NOMO-1 treated with DMSO at 0.1 percent for 48 hours (cell line): ENCODE measurements around the gene CNTN5.

ENCODE experiments used
- DNase-seq: peaks from one replicate; lab custom pipeline; 2025; ENCODE audit not compliant: unreplicated experiment; lab: John Stamatoyannopoulos, UW

CNTN5 gene

DNA sequence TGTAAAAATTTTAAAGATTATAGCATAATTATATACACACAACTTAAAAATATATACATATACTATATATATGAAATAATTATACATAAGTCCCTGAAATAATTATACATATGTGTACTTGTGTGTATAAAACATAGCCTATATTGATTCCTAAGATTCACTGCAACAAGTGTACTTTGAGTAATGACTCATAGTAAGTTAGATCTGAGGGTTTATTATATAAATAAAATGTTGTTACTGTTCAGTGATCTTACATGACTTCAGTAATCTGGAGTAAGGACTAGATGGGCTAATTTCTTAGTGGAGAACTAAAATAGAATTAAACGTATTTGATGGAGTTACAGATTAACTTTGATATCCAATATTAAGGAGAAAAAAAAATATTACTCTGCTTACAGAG, 350.5 kb downstream of the CNTN5 start:
- no peak for DNase-seq

DNA sequence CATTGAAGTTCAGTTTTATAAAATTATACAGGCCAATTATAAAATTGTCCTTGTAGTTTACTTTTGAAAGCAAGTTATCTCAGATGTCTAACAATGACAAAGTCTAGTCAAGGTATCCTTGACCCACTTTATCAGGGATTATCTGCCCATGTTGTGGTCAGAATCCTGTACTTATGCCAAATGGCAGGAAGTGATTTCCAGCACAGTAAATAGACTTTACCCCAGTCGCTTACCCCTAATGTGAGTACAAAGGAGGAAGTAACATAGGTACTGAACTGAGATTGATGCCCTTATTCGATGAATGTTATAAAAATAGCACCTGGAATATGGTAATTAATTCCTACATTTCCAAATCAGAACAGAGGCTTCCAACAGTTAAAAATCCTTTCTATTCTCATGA, 355.7 kb downstream of the CNTN5 start:
- DNase-seq = no peak

DNA sequence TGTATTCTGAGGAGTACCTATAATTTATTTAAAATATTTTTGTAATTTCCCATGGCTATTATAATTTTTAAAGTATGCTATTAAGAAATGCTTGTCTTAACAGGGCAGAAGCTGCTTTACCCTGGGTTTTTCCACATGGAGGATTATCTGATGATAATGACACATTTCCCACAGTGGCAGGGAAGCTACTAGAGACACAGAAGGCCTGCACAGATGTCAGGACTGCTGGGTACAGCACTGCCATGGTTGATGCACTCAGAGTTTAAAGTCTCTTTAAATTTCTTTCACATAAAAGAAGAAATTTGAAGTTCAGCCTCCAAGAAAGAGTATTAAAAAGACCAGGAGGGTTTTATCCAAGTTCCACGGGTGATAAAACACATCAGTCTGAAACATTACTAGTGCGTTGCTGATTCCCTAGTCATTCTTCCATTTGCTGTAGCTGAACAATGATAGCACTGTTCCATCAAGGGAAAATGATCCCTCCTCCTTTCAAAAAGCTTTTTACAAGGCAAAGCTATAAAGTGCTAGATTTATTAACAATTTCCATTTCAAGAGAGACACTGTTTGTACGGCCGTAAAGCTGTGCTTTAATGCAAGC, 363.0 kb downstream of the CNTN5 start:
- no peak for DNase-seq

DNA sequence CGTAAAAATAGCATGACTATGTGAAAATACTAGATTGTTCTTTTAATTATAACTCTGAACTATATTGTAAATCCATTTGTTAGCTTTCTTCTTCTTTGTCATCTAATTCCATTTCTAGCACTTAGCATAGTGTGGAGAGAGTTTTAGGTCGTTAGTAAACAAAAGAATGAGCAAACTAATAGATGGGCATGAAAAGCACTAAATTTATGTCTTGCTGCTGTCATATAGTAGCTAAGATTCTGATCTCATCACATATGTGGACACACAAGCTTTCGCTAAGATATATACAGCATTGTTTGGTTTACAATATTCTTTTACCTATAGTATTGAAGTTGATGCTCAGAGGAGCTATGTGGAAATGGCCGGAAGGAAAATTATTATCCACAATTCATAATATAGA, 370.5 kb downstream of the CNTN5 start:
- no peak for DNase-seq

DNA sequence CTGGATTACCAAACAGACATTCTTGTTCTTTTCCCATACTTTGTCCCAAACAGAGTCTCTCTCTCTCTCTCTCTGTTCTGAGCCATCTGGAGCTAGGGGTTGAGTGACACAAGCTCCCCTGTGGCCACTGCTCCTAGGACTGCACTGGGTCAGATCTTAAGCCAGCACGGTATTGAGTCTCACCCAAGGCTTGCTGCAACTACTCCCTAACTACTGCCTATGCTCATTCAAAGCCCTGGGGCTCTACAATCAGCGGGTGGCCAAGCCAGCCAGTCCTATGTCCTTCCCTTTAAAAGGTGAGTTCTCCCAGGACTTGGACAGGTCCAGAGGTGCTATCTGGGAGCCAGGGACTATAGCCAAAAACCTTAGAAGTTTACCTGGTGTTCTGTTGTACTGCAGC, 385.6 kb downstream of the CNTN5 start:
- no peak for DNase-seq

DNA sequence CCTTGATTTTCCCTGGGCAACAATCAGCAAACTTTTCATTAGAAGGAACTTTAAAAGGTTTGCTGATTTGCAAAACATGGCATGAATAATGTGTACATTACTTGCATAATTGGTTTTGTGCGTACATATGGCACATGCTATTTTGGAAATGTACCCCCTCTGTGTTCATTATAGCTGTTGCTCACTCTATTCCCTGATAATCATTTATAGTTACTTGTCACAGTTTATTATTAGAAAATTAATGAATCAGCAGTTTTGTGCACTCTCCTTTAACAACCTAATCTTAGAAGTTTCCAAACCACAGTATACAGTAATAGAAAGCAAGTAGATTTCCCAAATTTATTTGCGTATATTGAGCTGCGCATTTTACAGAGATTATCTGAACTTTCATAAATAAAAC, 389.9 kb downstream of the CNTN5 start:
- DNase-seq = no peak

DNA sequence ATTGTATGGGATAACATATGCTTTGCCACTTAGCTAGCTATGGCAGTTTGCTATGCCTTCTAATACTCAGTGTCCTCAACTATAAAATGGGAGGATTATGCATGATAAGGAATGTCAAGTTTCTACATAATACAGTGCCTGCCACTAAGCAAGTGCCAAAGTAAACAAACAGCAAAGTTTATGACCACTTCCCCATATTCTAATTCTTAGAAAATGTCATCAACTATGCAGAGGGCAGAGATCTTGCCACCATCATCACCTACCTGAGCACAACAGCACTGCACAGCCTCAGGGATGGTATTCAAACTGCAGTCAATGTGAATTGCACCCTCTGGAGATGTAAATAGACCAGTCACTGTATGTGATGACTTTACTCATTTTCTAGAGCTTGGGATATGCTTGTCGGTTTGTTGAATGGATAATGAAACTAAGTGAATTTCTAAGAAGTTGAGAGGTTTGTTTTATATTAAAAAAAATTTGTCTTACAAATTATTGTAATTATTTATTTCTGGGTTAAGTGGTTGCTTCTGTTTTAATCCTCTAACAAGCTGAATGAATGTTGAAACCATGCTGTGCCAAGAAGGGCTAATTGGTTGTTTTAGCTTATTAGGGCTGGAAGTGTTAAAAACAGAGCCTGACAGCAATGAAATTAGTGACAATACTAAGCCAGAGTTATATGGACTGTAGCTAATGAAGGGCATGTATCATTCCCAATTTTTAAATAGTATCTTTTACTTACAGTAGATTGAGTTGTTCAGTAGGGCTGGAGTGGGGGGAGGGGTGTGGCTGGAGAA, 398.4 kb downstream of the CNTN5 start:
- DNase-seq = no peak

DNA sequence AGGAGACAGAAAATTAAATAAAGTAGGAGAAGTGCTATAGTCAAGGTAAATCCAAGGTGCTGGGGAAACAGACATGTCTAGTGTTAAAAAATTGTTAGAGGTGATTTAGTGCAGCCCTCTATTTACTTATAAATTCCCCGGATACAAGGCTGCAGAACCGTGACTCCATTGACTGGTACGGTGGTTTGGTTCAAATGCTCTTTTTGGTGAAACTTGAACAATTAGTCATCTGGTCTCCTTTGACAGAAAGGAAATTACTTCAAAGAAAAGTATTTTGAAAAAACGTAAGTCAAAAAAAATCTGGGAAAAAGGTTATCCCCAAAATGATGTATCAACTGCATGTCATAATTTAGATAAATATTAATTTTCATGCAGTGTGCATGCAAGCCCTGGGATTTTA, 399.2 kb downstream of the CNTN5 start:
- no peak for DNase-seq

DNA sequence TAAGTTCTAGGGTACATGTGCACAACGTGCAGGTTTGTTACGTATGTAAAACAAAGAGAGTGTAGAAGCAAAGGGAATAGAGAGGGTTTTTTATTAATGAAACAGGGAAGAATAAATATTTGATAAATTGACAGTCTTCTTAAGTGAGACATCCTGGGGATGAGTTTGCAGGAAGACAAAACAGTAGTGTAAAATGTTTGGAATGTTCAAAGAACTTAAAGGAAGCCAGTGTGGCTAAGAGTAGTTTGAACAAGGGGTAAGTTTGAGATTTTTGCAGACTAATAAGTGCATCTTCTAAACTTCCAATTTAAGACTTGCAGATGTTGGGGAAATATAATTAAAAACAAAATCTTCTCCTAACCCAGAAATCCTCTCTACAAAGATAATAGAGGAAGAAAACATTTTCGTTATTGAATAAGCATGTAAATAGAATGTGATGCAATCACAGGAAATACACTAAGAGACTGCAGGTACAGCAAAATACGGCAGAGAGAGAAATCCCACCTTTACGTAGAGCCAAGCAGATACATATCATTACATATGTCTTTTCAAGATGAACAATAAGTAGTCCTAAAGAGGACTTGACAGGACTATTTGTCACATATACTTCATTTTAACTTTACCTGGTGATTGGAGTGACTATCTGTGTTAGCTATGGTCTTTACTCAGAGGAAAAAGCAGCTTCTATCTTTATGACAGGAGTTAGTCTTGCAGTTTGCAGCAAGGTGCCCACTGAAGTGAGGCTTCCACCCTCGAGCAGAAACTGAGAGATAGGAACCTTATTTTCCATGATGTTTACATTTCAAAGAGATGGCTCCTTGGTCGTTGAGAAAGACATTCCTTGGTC, 402.1 kb downstream of the CNTN5 start:
- DNase-seq = no peak

DNA sequence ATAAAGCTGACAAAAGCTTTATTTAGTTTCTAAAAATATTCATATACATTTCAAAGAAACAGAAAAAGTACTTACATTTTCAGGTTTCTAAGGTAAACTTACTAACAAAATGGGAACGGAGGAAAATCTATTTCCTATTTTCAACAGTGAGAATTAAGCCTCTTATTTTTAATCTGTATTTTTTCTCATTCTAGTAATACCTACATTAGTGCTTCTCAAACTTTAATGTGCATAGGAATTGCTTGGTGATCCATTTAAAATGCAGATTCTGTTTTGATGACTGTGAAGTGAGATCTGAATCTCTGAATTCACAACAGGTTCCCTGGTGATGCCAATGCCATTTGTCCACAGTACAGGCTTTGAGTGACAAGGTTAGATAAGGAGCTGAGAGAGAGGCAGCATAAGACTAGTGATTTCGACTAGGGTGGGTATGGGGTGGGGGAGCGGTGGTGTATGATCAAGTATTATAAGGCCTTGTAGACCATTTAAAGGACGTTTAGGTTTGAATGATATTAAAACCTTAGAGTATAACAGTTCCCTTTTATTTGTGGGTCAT, 402.8 kb downstream of the CNTN5 start:
- DNase-seq = no peak

DNA sequence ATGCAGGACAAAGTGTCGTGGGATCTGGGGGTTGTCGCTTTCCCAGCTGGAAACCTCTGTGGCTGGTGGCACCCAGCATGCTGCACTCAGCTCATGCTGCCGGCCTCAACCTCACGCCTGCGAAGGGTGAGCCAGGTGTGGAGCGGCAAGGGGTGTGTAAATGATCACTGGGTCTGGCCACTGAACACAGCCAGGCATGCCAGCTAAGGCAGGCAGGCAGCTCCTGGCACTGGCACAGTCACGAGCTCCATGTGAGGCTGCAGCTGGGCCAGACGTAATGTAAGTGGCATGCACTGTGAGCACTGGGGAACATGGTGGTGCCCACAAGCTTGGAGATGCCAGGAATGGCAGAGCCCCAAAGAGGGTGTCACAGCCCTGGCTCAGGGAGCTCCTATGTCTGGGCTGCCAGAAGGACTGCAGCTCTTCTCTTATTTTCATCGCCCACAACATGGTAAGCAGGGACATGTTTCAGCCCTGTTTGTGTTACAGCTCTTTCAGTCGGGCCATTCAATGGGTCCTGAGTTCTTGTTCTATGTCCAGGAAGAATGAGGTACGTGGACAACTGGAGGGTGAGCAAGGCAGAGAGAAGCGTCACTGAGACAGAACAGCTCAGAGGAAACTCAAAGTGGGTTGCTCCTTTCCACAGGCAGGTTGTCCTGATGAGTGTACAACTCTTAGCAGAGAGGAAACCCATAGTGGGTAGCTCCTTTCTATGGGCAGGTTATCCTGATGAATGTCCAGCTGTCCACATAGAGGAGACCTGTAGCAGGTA, 403.8 kb downstream of the CNTN5 start:
- no peak for DNase-seq

DNA sequence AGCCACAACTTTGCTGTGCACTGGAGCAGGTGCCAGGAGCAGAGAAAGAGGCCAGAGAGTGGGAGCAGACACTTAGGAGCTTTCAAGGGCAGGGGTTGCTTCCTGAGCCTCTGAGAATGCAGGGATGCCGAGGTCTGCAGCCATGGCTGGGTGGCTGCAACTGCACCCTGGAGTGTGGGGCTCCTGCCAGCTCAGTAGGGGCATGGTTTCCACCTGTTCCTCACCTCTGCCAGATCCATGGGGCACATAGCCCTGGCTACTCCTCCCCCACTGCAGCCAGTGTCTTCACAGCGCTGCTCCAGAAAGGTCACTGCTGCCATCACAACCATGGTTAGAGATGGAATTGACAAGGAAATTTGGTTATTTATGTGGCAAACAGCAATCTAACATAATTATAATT, 404.8 kb downstream of the CNTN5 start:
- DNase-seq = no peak

DNA sequence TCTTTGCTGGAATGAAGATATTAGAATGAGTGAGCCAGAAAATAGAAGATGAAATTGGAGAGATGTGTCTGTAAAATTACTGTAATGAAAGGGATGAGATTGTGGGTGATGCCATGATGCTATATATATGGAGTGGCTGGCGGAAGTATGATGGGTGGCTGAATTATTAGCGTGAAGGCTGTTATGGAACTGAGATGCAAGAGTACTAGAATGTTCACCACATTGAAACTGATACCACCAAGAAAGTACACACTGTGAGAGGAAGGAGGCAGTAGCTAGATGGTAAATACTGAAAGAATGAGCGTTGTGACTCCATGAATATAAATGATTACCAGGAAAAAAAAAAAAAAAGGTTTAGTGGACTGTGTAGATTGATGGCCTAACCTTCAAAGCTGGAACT, 411.9 kb downstream of the CNTN5 start:
- DNase-seq = no peak

DNA sequence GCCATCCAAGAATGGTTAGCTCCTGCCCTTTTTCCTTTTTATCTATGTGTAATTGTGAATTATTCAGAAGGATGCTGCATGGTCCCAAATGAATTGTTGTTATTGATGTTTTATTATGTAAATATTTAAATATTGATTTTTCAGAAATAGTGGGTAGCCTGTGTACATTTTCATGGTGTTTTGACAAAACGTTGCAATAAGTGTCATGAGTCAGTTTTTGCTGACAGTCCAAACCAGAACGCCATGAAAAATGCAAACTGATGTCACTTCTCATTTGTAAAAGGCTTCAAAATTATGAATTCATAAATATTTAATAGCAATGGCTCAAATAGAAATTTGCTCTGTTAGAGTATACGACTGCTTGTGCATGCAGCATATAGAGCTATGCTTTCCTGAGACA, 422.5 kb downstream of the CNTN5 start:
- no peak for DNase-seq

DNA sequence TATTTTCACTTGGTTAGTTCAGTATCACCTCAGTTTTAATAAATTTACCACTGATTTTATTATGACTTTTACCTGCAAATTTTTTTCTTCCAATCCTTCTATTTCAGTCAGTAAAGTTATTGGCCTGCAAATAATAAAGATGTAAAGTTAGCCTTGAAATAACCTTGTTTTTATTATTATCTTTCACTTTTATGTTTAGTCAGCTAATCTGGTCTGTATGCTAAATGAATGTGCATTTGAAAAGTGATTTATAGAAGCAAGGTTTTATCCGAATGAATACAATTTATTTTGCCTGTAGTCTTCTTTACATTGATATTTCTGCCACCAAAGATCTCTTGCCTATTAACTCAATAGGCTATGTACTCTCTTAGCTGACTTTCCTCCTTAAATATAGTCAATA, 425.7 kb downstream of the CNTN5 start:
- no peak for DNase-seq

DNA sequence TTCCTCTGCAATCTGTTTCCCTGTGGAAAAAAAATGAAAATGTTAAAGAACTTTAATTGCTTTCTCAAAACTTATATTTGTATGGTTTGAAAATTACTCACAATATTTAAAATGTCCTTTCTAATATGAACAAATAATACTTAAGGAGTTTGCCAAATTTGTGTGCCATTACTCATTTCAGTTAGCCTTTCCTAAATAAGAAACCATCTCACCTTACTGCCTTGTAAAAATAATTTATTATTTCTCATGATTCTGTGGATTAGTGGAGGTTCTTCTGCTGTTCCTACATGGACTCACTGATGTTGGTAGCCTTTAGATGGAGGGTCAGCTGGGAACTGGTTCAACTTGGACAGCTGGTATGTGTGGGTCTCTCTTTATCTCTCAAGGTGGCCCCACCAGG, 428.6 kb downstream of the CNTN5 start:
- DNase-seq = no peak

DNA sequence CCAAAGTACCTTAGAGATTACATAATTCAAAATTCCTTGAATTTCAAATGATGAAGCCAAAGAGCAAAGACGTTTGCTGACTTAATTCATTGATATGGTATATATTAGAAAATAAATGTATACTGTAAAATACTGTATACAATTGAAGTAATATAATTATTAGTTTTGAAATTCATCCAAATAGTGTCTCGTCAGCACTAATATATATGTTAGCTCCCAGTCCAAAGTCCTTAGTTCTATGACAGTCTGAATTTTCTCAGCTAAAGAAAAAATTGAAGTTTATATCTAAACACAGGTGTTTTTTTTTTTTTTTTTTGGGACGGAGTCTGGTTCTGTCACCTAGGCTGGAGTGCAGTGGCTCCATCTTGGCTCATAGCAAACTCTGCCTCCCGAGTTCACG, 431.3 kb downstream of the CNTN5 start:
- no peak for DNase-seq

DNA sequence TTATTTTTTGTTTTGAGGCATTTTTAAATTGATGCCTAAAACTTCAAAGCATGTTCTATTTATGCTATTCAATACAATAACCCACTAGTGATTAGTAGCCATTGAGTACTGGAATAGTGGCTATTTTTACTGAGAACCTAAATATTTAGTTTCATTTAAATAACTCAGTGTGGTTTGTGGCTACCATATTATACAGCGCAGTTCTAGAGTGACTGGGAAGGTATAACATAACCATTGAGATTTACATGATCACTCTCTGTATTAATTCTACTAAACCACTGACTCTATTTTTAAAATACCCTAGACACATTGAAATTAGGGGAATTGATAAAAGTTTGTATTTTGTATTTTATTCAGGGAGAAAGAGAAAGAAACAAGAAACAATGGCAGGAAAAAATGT, 441.2 kb downstream of the CNTN5 start:
- no peak for DNase-seq

DNA sequence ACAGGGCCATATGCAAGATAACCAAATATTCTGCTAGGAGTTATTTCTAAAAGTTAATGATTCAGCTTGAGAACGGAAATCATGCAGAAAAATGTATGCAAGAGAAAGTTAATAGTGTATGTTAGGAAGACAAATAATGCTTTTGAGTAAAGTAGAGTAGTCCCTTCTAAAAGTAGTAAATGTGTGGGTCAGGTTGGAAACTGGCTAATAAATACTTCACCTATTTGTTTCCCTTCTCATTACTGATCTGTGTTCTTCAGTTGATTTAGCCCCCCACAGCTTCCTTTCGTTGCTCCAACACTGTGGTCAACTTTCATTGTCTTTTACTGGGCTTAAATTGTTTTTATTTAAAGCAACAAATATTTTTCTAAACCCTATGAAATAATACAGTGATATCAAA, 444.2 kb downstream of the CNTN5 start:
- no peak for DNase-seq

DNA sequence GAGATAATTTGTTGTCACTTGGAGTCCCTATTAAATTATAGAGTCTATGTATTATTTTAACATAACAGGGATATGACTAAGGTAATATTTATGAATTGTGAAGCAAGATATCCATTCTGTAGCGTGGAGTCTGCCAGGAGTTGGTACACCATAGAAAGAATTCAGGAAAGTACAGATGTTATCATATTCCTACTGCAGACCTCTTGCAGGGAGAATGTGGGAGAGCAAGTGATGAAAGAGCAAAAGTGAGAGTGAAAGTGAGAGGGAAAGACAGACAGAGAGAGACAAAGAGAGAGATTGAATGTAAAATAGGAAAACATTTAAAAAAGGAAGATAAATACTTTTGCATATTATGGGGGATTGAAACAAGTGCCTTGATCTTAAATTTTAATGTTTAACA, 468.8 kb downstream of the CNTN5 start:
- no peak for DNase-seq

DNA sequence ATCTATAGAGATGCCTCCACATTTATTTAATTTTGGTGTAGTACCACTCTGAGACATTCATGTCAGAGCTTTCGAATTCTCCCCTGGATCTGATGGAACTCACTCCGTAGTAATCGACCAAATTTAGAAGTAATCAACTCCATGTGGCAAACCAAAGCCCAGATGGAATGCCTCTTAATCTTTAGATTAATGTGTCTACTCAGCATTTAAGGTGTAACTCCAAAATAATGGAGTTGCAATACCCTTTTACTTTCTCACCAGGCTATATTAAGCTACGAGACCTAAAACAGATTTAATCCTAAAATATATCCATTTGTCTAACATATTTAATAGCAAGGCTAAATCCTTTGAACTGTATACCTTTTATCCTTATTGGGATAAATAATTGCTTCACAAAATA, 473.3 kb downstream of the CNTN5 start:
- no peak for DNase-seq
